IPS-20b (cell line): ENCODE measurements around the gene CHMP1A.
"Not testable (repeated sequence)": the region's sequence is repeated elsewhere in the genome, so short reads cannot be mapped to it uniquely, and the experiment has no call there.

Experiments
- H3K27ac ChIP-seq: one replicate; pipeline ENCODE4 v1.5.1; 2013; ENCODE audit warnings: low read length
- H3K27me3 ChIP-seq: 2 replicates; pipeline ENCODE4 v1.6.1; 2013; ENCODE audit warnings: mild to moderate bottlenecking, low read length, inconsistent platforms; ENCODE audit not compliant: insufficient read depth
- H3K36me3 ChIP-seq: 2 replicates; pipeline ENCODE4 v1.6.1; 2013; ENCODE audit warnings: low read depth, mild to moderate bottlenecking, inconsistent platforms, low read length, moderate library complexity; ENCODE audit not compliant: insufficient read depth
- H3K4me1 ChIP-seq: 2 replicates; pipeline ENCODE4 v1.6.1; 2013; ENCODE audit warnings: mild to moderate bottlenecking, control low read depth, inconsistent platforms, low read length, moderate library complexity; ENCODE audit not compliant: insufficient read depth
- H3K4me3 ChIP-seq: 2 replicates; pipeline ENCODE4 v1.5.1; 2013; ENCODE audit warnings: mild to moderate bottlenecking, low read length, inconsistent platforms
- H3K9ac ChIP-seq: 2 replicates; pipeline ENCODE4 v1.6.1; 2013; ENCODE audit warnings: low read depth, mild to moderate bottlenecking, inconsistent platforms, low read length, moderate library complexity
- H3K9me3 ChIP-seq: 2 replicates; pipeline ENCODE4 v1.6.1; 2013; ENCODE audit warnings: mild to moderate bottlenecking, low read depth, low read length, inconsistent platforms; ENCODE audit not compliant: insufficient read depth

The CHMP1A gene

GRCh38 chr16:89657442-89658220 lies at the start of gene CHMP1A, which contains the start of gene SPATA33:
Gene CHMP1A, minus strand, starts transcription at chr16:89657708. Its CDS starts 120 bp downstream, at chr16:89657588.
Gene SPATA33, plus strand, starts transcription at chr16:89657836. Its CDS starts 76 bp downstream, at chr16:89657912.
- Histone ChIP-seq H3K4me3 (peak within 1 kb of the TSS; percentile 99), H3K9me3 (no peaks in the 10 kb centered on the region), H3K9ac (peak within 1 kb of the TSS; percentile 95), H3K36me3 (peaks cover 34% of the 10 kb centered on the region), H3K27me3 (no peaks in the 10 kb centered on the region), H3K4me1 (peaks cover 3% of the 10 kb centered on the region; the same call in 1 of the 2 replicates), H3K27ac (no peak within 1 kb of the TSS)

- Histone ChIP-seq H3K27ac (no peak overlapping the region), H3K9ac (no peak overlapping the region; the same call in 1 of the 2 replicates), H3K27me3 (peaks cover 35% of the 10 kb centered on the region), H3K4me3 (peak overlapping the region; percentile 38; the same call in 1 of the 2 replicates), H3K9me3 (no peaks in the 10 kb centered on the region), H3K4me1 (peaks cover 10% of the 10 kb centered on the region), H3K36me3 (no peaks in the 10 kb centered on the region)
Observed at GRCh38 chr16:89706518-89707260, 49.2 kb upstream of the CHMP1A start.

GRCh38 chr16:89705006-89705405 lies 47.5 kb upstream of the CHMP1A start:
- Histone ChIP-seq H3K27ac (no peak overlapping the region), H3K36me3 (no peaks in the 10 kb centered on the region), H3K9me3 (no peaks in the 10 kb centered on the region), H3K4me1 (peaks cover 10% of the 10 kb centered on the region), H3K9ac (no peak overlapping the region), H3K4me3 (no peak overlapping the region), H3K27me3 (peaks cover 39% of the 10 kb centered on the region)

- Histone ChIP-seq H3K27me3 (peaks cover 39% of the 10 kb centered on the region), H3K9ac (no peak overlapping the region), H3K9me3 (no peaks in the 10 kb centered on the region), H3K27ac (no peak overlapping the region), H3K4me1 (peaks cover 9% of the 10 kb centered on the region), H3K4me3 (no peak overlapping the region), H3K36me3 (no peaks in the 10 kb centered on the region)
Observed at GRCh38 chr16:89704281-89704680, 46.8 kb upstream of the CHMP1A start.

- H3K4me1 ChIP-seq: peaks cover 7% of the 10 kb centered on the region
- peak within 1 kb of the TSS; percentile 77 for H3K4me3 ChIP-seq
- peak within 1 kb of the TSS; percentile 80; the same call in 1 of the 2 replicates for H3K9ac ChIP-seq
- no peaks in the 10 kb centered on the region for H3K9me3 ChIP-seq
- H3K27me3 ChIP-seq: peaks cover 34% of the 10 kb centered on the region
- 0 out of 2 replicates have a peak, but pooled peaks cover 7% of the 10 kb centered on the region for H3K36me3 ChIP-seq
- no peak within 1 kb of the TSS for H3K27ac ChIP-seq
Observed at GRCh38 chr16:89701425-89702406, 44.2 kb upstream of the CHMP1A start, which contains the start of gene SPATA2L. Gene SPATA2L, minus strand, starts transcription at chr16:89701705. Its CDS starts 473 bp downstream, at chr16:89701232.

GRCh38 chr16:89700649-89701424 lies 43.3 kb upstream of the CHMP1A start:
- Histone ChIP-seq H3K27me3 (peaks cover 31% of the 10 kb centered on the region), H3K9ac (peak overlapping the region; percentile 80; the same call in 1 of the 2 replicates), H3K27ac (no peak overlapping the region), H3K4me1 (peaks cover 7% of the 10 kb centered on the region; the same call in 1 of the 2 replicates), H3K4me3 (peak overlapping the region; percentile 77), H3K9me3 (no peaks in the 10 kb centered on the region), H3K36me3 (peaks cover 12% of the 10 kb centered on the region; the same call in 1 of the 2 replicates)

GRCh38 chr16:89700100-89700648 lies 42.7 kb upstream of the CHMP1A start:
- H3K27ac ChIP-seq: peak overlapping the region; percentile 39
- peak overlapping the region; percentile 80; the same call in 1 of the 2 replicates for H3K9ac ChIP-seq

GRCh38 chr16:89699629-89700099 lies 42.2 kb upstream of the CHMP1A start:
- H3K4me3 ChIP-seq: peak overlapping the region; percentile 57; the same call in 1 of the 2 replicates
- peak overlapping the region; percentile 55; the same call in 1 of the 2 replicates for H3K9ac ChIP-seq
- H3K4me1 ChIP-seq, H3K9me3 ChIP-seq: not testable (repeated sequence)
- peaks cover 13% of the 10 kb centered on the region for H3K36me3 ChIP-seq
- H3K27ac ChIP-seq: peak overlapping the region; percentile 39
- peaks cover 25% of the 10 kb centered on the region for H3K27me3 ChIP-seq

More at GRCh38 chr16:89700100-89700648, 42.7 kb upstream of the CHMP1A start:
- peaks cover 29% of the 10 kb centered on the region for H3K27me3 ChIP-seq
- peaks cover 13% of the 10 kb centered on the region for H3K36me3 ChIP-seq
- H3K4me3 ChIP-seq: peak overlapping the region; percentile 77
- H3K9me3 ChIP-seq: no peaks in the 10 kb centered on the region
- H3K4me1 ChIP-seq: peaks cover 7% of the 10 kb centered on the region; the same call in 1 of the 2 replicates

GRCh38 chr16:89698717-89699116 lies 41.2 kb upstream of the CHMP1A start:
- H3K36me3 ChIP-seq: peaks cover 17% of the 10 kb centered on the region
- not testable (repeated sequence) for H3K9ac ChIP-seq, H3K27ac ChIP-seq, H3K4me3 ChIP-seq, H3K4me1 ChIP-seq, H3K9me3 ChIP-seq
- peaks cover 15% of the 10 kb centered on the region for H3K27me3 ChIP-seq
